H1 (cell line): ENCODE data around the gene PDS5A. TPM values are rescaled to one million over a fixed set of nuclear protein-coding genes. Genes with fewer than 3 reads are reported as not detected.

Experiments
- CTCF ChIA-PET: fragments of 300-600 bp; sonication (Branson Sonifier 250); formaldehyde crosslinking; loops from one replicate; lab custom pipeline; 2021; ENCODE audit not compliant: partially characterized antibody; lab: Charles Lee
- POLR2A ChIA-PET: fragments of 300-600 bp; sonication (Branson Sonifier 250); formaldehyde crosslinking; loops from one replicate; lab custom pipeline; 2021; ENCODE audit warnings: inconsistent platforms; ENCODE audit not compliant: partially characterized antibody; lab: Charles Lee
- DNase-seq, 2 experiments: peaks; one replicate each; pipeline versions ENCODE4 v3.0.0 to v3.0.0-alpha.2; 2010 to 2022; ENCODE audit warnings: low spot score in 2 of 2, low read depth in 1 of 2, mixed read lengths in 1 of 2
- FAIRE-seq: peaks from 2 replicates; lab custom pipeline; 2011; peaks lifted over from hg19 to GRCh38; lab: Jason Lieb, UNC
- H2AFZ ChIP-seq: 2 replicates; pipeline ENCODE4 v1.8.1; 2012; ENCODE audit warnings: low read length, inconsistent platforms
- H2AK5ac ChIP-seq: 2 replicates; pipeline ENCODE4 v1.6.1; 2013; ENCODE audit warnings: low read depth, low read length
- H2BK120ac ChIP-seq: replicated peaks from 2 replicates; pipeline ENCODE3; 2013; ENCODE audit warnings: low read depth, low read length, inconsistent platforms
- H2BK12ac ChIP-seq: 2 replicates; pipeline ENCODE4 v1.6.1; 2013; ENCODE audit warnings: low read depth, low read length
- H2BK15ac ChIP-seq: 2 replicates; pipeline ENCODE4 v1.6.1; 2013; ENCODE audit warnings: low read length
- H2BK20ac ChIP-seq: 2 replicates; pipeline ENCODE4 v1.6.1; 2013; ENCODE audit warnings: low read length
- H2BK5ac ChIP-seq: 2 replicates; pipeline ENCODE4 v1.6.1; 2013; ENCODE audit warnings: low read depth, low read length
- H3K14ac ChIP-seq: 2 replicates; pipeline ENCODE4 v1.6.1; 2013; ENCODE audit warnings: inconsistent platforms; ENCODE audit not compliant: insufficient read length
- H3K18ac ChIP-seq: 2 replicates; pipeline ENCODE4 v1.6.1; 2013; ENCODE audit warnings: low read length; ENCODE audit errors: extremely low read depth
- H3K23ac ChIP-seq: 2 replicates; pipeline ENCODE4 v1.6.1; 2013; ENCODE audit warnings: inconsistent platforms; ENCODE audit not compliant: insufficient read length
- H3K23me2 ChIP-seq: 2 replicates; pipeline ENCODE4 v1.6.1; 2013; ENCODE audit warnings: low read depth, low read length
- H3K27ac ChIP-seq: 2 replicates; pipeline ENCODE4 v1.6.1; 2011; ENCODE audit warnings: low read depth, low read length, inconsistent platforms
- H3K27me3 ChIP-seq, 4 experiments: replicated peaks in 1 of 4; 1 replicate in 1 of 4; 2 replicates in 3 of 4; pipeline versions ENCODE4 v1.6.1 to v1.8.1; 2011 to 2013; ENCODE audit warnings: low read length in 3 of 4, mild to moderate bottlenecking in 3 of 4, inconsistent platforms in 2 of 4, mixed read lengths in 2 of 4, moderate library complexity in 1 of 4; ENCODE audit not compliant: control insufficient read depth in 3 of 4, insufficient read depth in 3 of 4; ENCODE audit errors: extremely low read depth in 1 of 4
- H3K36me3 ChIP-seq, 4 experiments: 2 replicates each; pipeline versions ENCODE4 v1.6.1 to v1.8.1; 2011 to 2013; ENCODE audit warnings: mild to moderate bottlenecking in 4 of 4, low read length in 3 of 4, moderate library complexity in 2 of 4, control low read depth in 1 of 4, inconsistent platforms in 1 of 4; ENCODE audit not compliant: insufficient read depth in 4 of 4, control insufficient read depth in 2 of 4
- H3K4ac ChIP-seq: replicated peaks from 2 replicates; pipeline ENCODE3; 2013; ENCODE audit warnings: low read length, low read depth, mixed read lengths, inconsistent platforms; ENCODE audit not compliant: insufficient read length
- H3K4me1 ChIP-seq, 4 experiments: replicated peaks in 1 of 4; 1 replicate in 1 of 4; 2 replicates in 3 of 4; pipeline versions ENCODE4 v1.6.1 to v1.8.1; 2011 to 2013; ENCODE audit warnings: low read length in 3 of 4, inconsistent platforms in 2 of 4, mixed read lengths in 1 of 4; ENCODE audit not compliant: insufficient read depth in 4 of 4, control insufficient read depth in 3 of 4
- H3K4me2 ChIP-seq, 2 experiments: 2 replicates each; pipeline versions ENCODE4 v1.6.1 to v1.8.1; 2011 to 2013; ENCODE audit warnings: low read depth in 2 of 2, low read length in 2 of 2, control low read depth in 1 of 2, inconsistent platforms in 1 of 2, mild to moderate bottlenecking in 1 of 2; ENCODE audit not compliant: insufficient read depth in 1 of 2
- H3K4me3 ChIP-seq, 4 experiments: fragments of 200-600, 300-600 bp in 1 of 4; sonication (generic), shearing (Covaris generic), sonication (Bioruptor Twin) in 1 of 4; 2 replicates each; pipeline versions ENCODE4 v1.5.1 to v1.8.1; 2011 to 2016; ENCODE audit warnings: low read length in 4 of 4, low read depth in 3 of 4, control low read depth in 2 of 4, inconsistent platforms in 2 of 4, mild to moderate bottlenecking in 2 of 4, mixed read lengths in 1 of 4, moderate library complexity in 1 of 4; ENCODE audit not compliant: insufficient read depth in 2 of 4; ENCODE audit errors: extremely low read depth in 1 of 4
- H3K56ac ChIP-seq: replicated peaks from 2 replicates; pipeline ENCODE3; 2013; ENCODE audit warnings: low read depth, mild to moderate bottlenecking, mixed read lengths, low read length, inconsistent platforms; ENCODE audit not compliant: insufficient read length
- H3K79me1 ChIP-seq: 2 replicates; pipeline ENCODE4 v1.6.1; 2013; ENCODE audit warnings: low read depth, low read length, control low read depth
- H3K79me2 ChIP-seq, 2 experiments: 2 replicates each; pipeline versions ENCODE4 v1.6.1 to v1.8.1; 2012 to 2013; ENCODE audit warnings: low read length in 2 of 2, mild to moderate bottlenecking in 2 of 2, inconsistent platforms in 1 of 2; ENCODE audit not compliant: insufficient read depth in 2 of 2, control insufficient read depth in 1 of 2
- H3K9ac ChIP-seq, 4 experiments: replicated peaks in 1 of 4; 1 replicate in 1 of 4; 2 replicates in 3 of 4; pipeline versions ENCODE4 v1.6.1 to v1.8.1; 2011 to 2013; ENCODE audit warnings: low read depth in 3 of 4, low read length in 3 of 4, control low read depth in 2 of 4, mild to moderate bottlenecking in 2 of 4, moderate library complexity in 2 of 4, inconsistent platforms in 1 of 4; ENCODE audit errors: extremely low read depth in 1 of 4
- H3K9me3 ChIP-seq, 2 experiments: 2 replicates each; pipeline versions ENCODE4 v1.6.1 to v1.8.1; 2012 to 2013; ENCODE audit warnings: mild to moderate bottlenecking in 2 of 2, moderate library complexity in 2 of 2, control low read depth in 1 of 2, inconsistent platforms in 1 of 2, low read depth in 1 of 2, low read length in 1 of 2, mixed read lengths in 1 of 2; ENCODE audit not compliant: insufficient read depth in 2 of 2
- H4K20me1 ChIP-seq, 2 experiments: replicated peaks in 1 of 2; 2 replicates each; pipeline versions ENCODE3 to v1.8.1; 2011 to 2013; ENCODE audit warnings: inconsistent platforms in 2 of 2, low read length in 2 of 2, mild to moderate bottlenecking in 1 of 2; ENCODE audit not compliant: insufficient read depth in 2 of 2, control insufficient read depth in 1 of 2
- H4K5ac ChIP-seq: 2 replicates; pipeline ENCODE4 v1.6.1; 2013; ENCODE audit warnings: low read length, low read depth, mixed read lengths, inconsistent platforms; ENCODE audit not compliant: insufficient read length
- H4K8ac ChIP-seq: 2 replicates; pipeline ENCODE4 v1.8.0; 2013; ENCODE audit warnings: mild to moderate bottlenecking, moderate library complexity, low read length, inconsistent platforms; ENCODE audit not compliant: insufficient read depth; ENCODE audit errors: extremely low read depth
- H4K91ac ChIP-seq: replicated peaks from 2 replicates; pipeline ENCODE3; 2013; ENCODE audit warnings: low read length, mixed read lengths, inconsistent platforms; ENCODE audit not compliant: insufficient read length
- BACH1 ChIP-seq: IDR thresholded peaks from 2 replicates; pipeline ENCODE4 v1.6.1; 2012; ENCODE audit warnings: low read length, improper control_type of control experiment
- CEBPB ChIP-seq: IDR thresholded peaks from 2 replicates; pipeline ENCODE4 v1.6.1; 2012; ENCODE audit warnings: low read depth, low read length
- CHD2 ChIP-seq: IDR thresholded peaks from 2 replicates; pipeline ENCODE4 v1.6.1; 2012; ENCODE audit warnings: low read length, improper control_type of control experiment
- POLR2A ChIP-seq, 2 experiments: IDR thresholded peaks; 1 replicate in 1 of 2; 2 replicates in 1 of 2; pipeline ENCODE4 v1.6.1; 2011; ENCODE audit warnings: low read depth in 2 of 2, low read length in 2 of 2, mild to moderate bottlenecking in 2 of 2; ENCODE audit errors: control extremely low read depth in 1 of 2
- RBBP5 ChIP-seq: IDR thresholded peaks from 2 replicates; pipeline ENCODE4 v1.7.1; 2012; ENCODE audit warnings: low read depth, mild to moderate bottlenecking, inconsistent platforms, low read length, moderate library complexity, borderline replicate concordance
- RNF2 ChIP-seq: fragments of 200-900, 300-1000 bp; sonication (generic); IDR thresholded peaks from 2 replicates; pipeline ENCODE4 v1.7.1; 2016; ENCODE audit warnings: borderline replicate concordance, low read depth, mild to moderate bottlenecking, antibody characterized with exemption, low read length; ENCODE audit not compliant: poor library complexity, severe bottlenecking; ENCODE audit errors: missing control alignments
- RXRA ChIP-seq: IDR thresholded peaks from 2 replicates; pipeline ENCODE4 v1.6.1; 2011; ENCODE audit warnings: low read depth, mild to moderate bottlenecking, low read length, moderate library complexity; ENCODE audit not compliant: insufficient read depth
- SIN3A ChIP-seq, 2 experiments: IDR thresholded peaks in 1 of 2; conservative IDR thresholded peaks in 1 of 2; 2 replicates each; pipeline ENCODE4 v1.6.1; 2011 to 2012; ENCODE audit warnings: low read length in 2 of 2, improper control_type of control experiment in 1 of 2, low read depth in 1 of 2, mild to moderate bottlenecking in 1 of 2
- TAF1 ChIP-seq: IDR thresholded peaks from 2 replicates; pipeline ENCODE4 v1.6.1; 2011; ENCODE audit warnings: mild to moderate bottlenecking, low read depth, low read length
- TAF7 ChIP-seq: optimal IDR thresholded peaks from 2 replicates; pipeline ENCODE3; 2011; ENCODE audit warnings: low read depth, mild to moderate bottlenecking, inconsistent platforms, low read length, moderate library complexity, borderline replicate concordance
- TEAD4 ChIP-seq: IDR thresholded peaks from 2 replicates; pipeline ENCODE4 v1.6.1; 2012; ENCODE audit warnings: low read depth, low read length, inconsistent platforms, mixed read lengths
- WGBS, 2 experiments: shearing (Covaris generic) in 1 of 2; methylation state at CpG; one replicate each; pipeline versions ENCODE4 v1.1.6 to v1.1.7; 2013 to 2015; ENCODE audit warnings: low lambda C conversion rate in 2 of 2, mixed read lengths in 2 of 2, inconsistent platforms in 1 of 2, low coverage in 1 of 2, missing lambda C conversion rate in 1 of 2; ENCODE audit not compliant: insufficient replicate concordance in 2 of 2, insufficient coverage in 1 of 2, insufficient read length in 1 of 2; ENCODE audit errors: extremely low coverage in 1 of 2, missing lambda C conversion rate in 1 of 2; 5-methylcytosine and 5-hydroxymethylcytosine counted together
- polyA plus RNA-seq, 7 experiments: library from polyadenylated mRNA; depleted of rRNA in 3 of 7; stranded (reverse) in 5 of 7; unstranded in 2 of 7; fragments of >200 nt in 5 of 7; fragments of 200-250 nt in 2 of 7; gene quantifications; 1 replicate in 5 of 7; 2 replicates in 1 of 7; 4 replicates in 1 of 7; pipeline versions ENCODE4 v1.2.1 to v1.2.3, GENCODE V29; 2011 to 2013; ENCODE audit warnings: missing spikeins in 2 of 7, mixed read lengths in 2 of 7
- total RNA-seq: library from RNA; stranded (reverse); fragmentation: NEBNext Ultra II Directional; extraction: Animal tissue kit (Norgen Biotek cat#: 25700); gene quantifications from 2 replicates; pipeline ENCODE4 v1.2.1, GENCODE V29; 2021

PDS5A gene
- total and polyA plus RNA-seq, 2 of the 8 experiments (the other 6 are each of a cell fraction or from before 2014, with no cell fraction given) = 15.5 to 76.6 TPM

- Histone ChIP-seq H2BK20ac (no peak overlapping the region), H3K36me3 (peaks cover 0 to 70% (median 21%) of the 10 kb centered on the region in 4 experiments; a peak in 6 of 8 replicates), H3K56ac (no peak overlapping the region), H3K18ac (no peak overlapping the region), H4K8ac (no peak overlapping the region), H3K4me3 (no peak overlapping the region), H4K91ac (no peak overlapping the region), H2AK5ac (no peak overlapping the region), H3K23ac (no peak overlapping the region), H2BK5ac (no peak overlapping the region), H3K27me3 (no peaks in the 10 kb centered on the region), H3K23me2 (no peaks in the 10 kb centered on the region), H3K4ac (no peak overlapping the region), H3K14ac (no peak overlapping the region), H3K4me1 (no peaks in the 10 kb centered on the region), H2BK12ac (no peak overlapping the region), H3K79me2 (no peaks in the 10 kb centered on the region), H3K9ac (no peak overlapping the region), H2AFZ (no peak overlapping the region), H3K4me2 (no peak overlapping the region), H3K79me1 (no peaks in the 10 kb centered on the region), H3K9me3 (no peaks in the 10 kb centered on the region), H3K27ac (no peak overlapping the region), H2BK120ac (no peak overlapping the region), H2BK15ac (no peak overlapping the region), H4K20me1 (no peaks in the 10 kb centered on the region), H4K5ac (no peak overlapping the region)
- ChIA-PET POLR2A (no interaction called here), CTCF (interaction anchor here (0.7 kb wide), 1 partner anchor 37 kb away, joined by 3 read pairs; no protein-coding TSS in a partner anchor)
- FAIRE-seq (no peak), DNase-seq (no peak)
- no peak for TF ChIP-seq TAF7
- no peak for TF ChIP-seq RXRA
- TF ChIP-seq TAF1 = no peak
- TF ChIP-seq RNF2 = no peak
- no peak for TF ChIP-seq BACH1
- TF ChIP-seq POLR2A (IDR thresholded peaks at IDR 0.05; ENCODE audit: control extremely low read depth in 1 of 2, low read depth in 2 of 2, low read length in 2 of 2) = no peak
- TF ChIP-seq RBBP5 = no peak
- TF ChIP-seq CEBPB = no peak
- TF ChIP-seq TEAD4 = no peak
- TF ChIP-seq SIN3A (conservative IDR thresholded peaks at IDR 0.05 in 1 of 2, IDR thresholded peaks at IDR 0.05 in 1 of 2; ENCODE audit: low read depth in 1 of 2, low read length in 2 of 2) = no peak
- TF ChIP-seq CHD2 = no peak
- WGBS, 2 experiments = 96 to 100% methylated on average over 1 to 8 of the region's 8 CpGs
Observed at GRCh38 chr4:39877971-39878370, 99.7 kb downstream of the PDS5A start.
